GM23338 (cell line): ENCODE measurements around the gene FAAP100. TPM values are rescaled to one million over a fixed set of nuclear protein-coding genes. Genes with fewer than 3 reads are reported as not detected.

Source experiments
- ATAC-seq: fragments of 200-7000 bp; cut with Tn5 transposase; 3 replicates; pipeline ENCODE4 v1.9.1; 2020
- DNase-seq: peaks from one replicate; pipeline ENCODE4 v3.0.0-alpha.2; 2015; ENCODE audit warnings: low spot score
- H2AFZ ChIP-seq: fragments of 200-600 bp; sonication (generic); 2 replicates; pipeline ENCODE4 v1.8.0; 2016; ENCODE audit warnings: antibody characterized with exemption, mild to moderate bottlenecking, moderate library complexity
- H3F3A ChIP-seq: fragments of 200-600 bp; sonication (generic); replicated peaks from 2 replicates; pipeline ENCODE4 v1.8.0; 2017; ENCODE audit warnings: antibody characterized with exemption, mixed run types, low read depth
- H3K27ac ChIP-seq: fragments of 200-600 bp; sonication (generic); 2 replicates; pipeline ENCODE4 v1.6.1; 2016; ENCODE audit warnings: low read depth
- H3K27me3 ChIP-seq: fragments of 200-600 bp; sonication (generic); 2 replicates; pipeline ENCODE4 v1.8.0; 2016; ENCODE audit warnings: mild to moderate bottlenecking, mixed run types, moderate library complexity; ENCODE audit not compliant: insufficient read depth
- H3K36me3 ChIP-seq: fragments of 200-600 bp; sonication (generic); 2 replicates; pipeline ENCODE4 v1.8.0; 2016; ENCODE audit warnings: mild to moderate bottlenecking; ENCODE audit not compliant: insufficient read depth
- H3K4me1 ChIP-seq: fragments of 200-600 bp; sonication (generic); 2 replicates; pipeline ENCODE4 v1.8.0; 2016; ENCODE audit warnings: mild to moderate bottlenecking, moderate library complexity; ENCODE audit not compliant: insufficient read depth
- H3K4me2 ChIP-seq: fragments of 200-600 bp; sonication (generic); 2 replicates; pipeline ENCODE4 v1.7.1; 2017; ENCODE audit warnings: mixed run types
- H3K4me3 ChIP-seq: fragments of 200-600 bp; sonication (generic); 2 replicates; pipeline ENCODE4 v1.6.1; 2016; ENCODE audit warnings: mixed run types
- H3K79me2 ChIP-seq: fragments of 200-600 bp; sonication (generic); replicated peaks from 2 replicates; pipeline ENCODE4 v1.8.0; 2017; ENCODE audit warnings: mild to moderate bottlenecking; ENCODE audit not compliant: insufficient read depth
- H3K9me2 ChIP-seq: fragments of 200-600 bp; sonication (generic); 2 replicates; pipeline ENCODE4 v1.8.0; 2017; ENCODE audit not compliant: insufficient read depth
- H4K20me1 ChIP-seq: fragments of 200-600 bp; sonication (generic); replicated peaks from 2 replicates; pipeline ENCODE4 v1.8.0; 2017; ENCODE audit warnings: mild to moderate bottlenecking; ENCODE audit not compliant: insufficient read depth
- H3K27ac Mint-ChIP-seq: 2 replicates; pipeline ENCODE4 v1.8.0; 2020; ENCODE audit warnings: inconsistent platforms, mild to moderate bottlenecking, moderate library complexity, mixed read lengths
- H3K27me3 Mint-ChIP-seq: 3 replicates; pipeline ENCODE4 v1.8.0; 2022; ENCODE audit warnings: low read depth, mild to moderate bottlenecking, moderate library complexity, mixed read lengths, inconsistent platforms; ENCODE audit not compliant: insufficient read depth, poor library complexity
- H3K36me3 Mint-ChIP-seq: 3 replicates; pipeline ENCODE4 v1.8.0; 2021; ENCODE audit warnings: low read depth, mild to moderate bottlenecking, inconsistent platforms, moderate library complexity, mixed read lengths
- H3K4me1 Mint-ChIP-seq: 3 replicates; pipeline ENCODE4 v1.8.0; 2020; ENCODE audit warnings: mild to moderate bottlenecking, inconsistent platforms, mixed read lengths
- H3K4me3 Mint-ChIP-seq: 3 replicates; pipeline ENCODE4 v1.8.0; 2021; ENCODE audit warnings: moderate library complexity, mild to moderate bottlenecking, inconsistent platforms, mixed read lengths
- H3K9me3 Mint-ChIP-seq: 3 replicates; pipeline ENCODE4 v1.8.0; 2020; ENCODE audit warnings: moderate library complexity, mild to moderate bottlenecking, inconsistent platforms, mixed read lengths
- CREB1 ChIP-seq: fragments of 250-450 bp; sonication (Bioruptor Pico); IDR thresholded peaks from 2 replicates; pipeline ENCODE4 v1.5.0; 2020; ENCODE audit warnings: low read depth, mild to moderate bottlenecking, moderate library complexity
- EZH2 ChIP-seq: fragments of 200-600 bp; sonication (generic); IDR thresholded peaks from one replicate; pipeline ENCODE4 v1.8.0; 2017; ENCODE audit warnings: antibody characterized with exemption, mild to moderate bottlenecking, low read depth; ENCODE audit not compliant: unreplicated experiment
- EZH2phosphoT487 ChIP-seq: fragments of 200-600 bp; sonication (generic); IDR thresholded peaks from one replicate; pipeline ENCODE4 v1.8.1; 2018; ENCODE audit warnings: antibody characterized with exemption; ENCODE audit not compliant: unreplicated experiment
- JUNB ChIP-seq: IDR thresholded peaks from one replicate; pipeline ENCODE4 v1.6.1; 2016; ENCODE audit warnings: antibody characterized with exemption; ENCODE audit not compliant: unreplicated experiment
- NANOG ChIP-seq: IDR thresholded peaks from 2 replicates; pipeline ENCODE4 v1.6.1; 2016; ENCODE audit warnings: antibody characterized with exemption, borderline replicate concordance
- POLR2AphosphoS5 ChIP-seq: IDR thresholded peaks from 2 replicates; pipeline ENCODE4 v1.6.1; 2016; ENCODE audit warnings: antibody characterized with exemption, low read depth
- STAT1 ChIP-seq: IDR thresholded peaks from one replicate; pipeline ENCODE4 v1.6.1; 2016; ENCODE audit warnings: antibody characterized with exemption; ENCODE audit not compliant: unreplicated experiment
- ZNF114 ChIP-seq: fragments of 250-450 bp; sonication (Bioruptor Pico); IDR thresholded peaks from 2 replicates; pipeline ENCODE4 v1.5.0; 2020; ENCODE audit warnings: mild to moderate bottlenecking, moderate library complexity
- ZNF331 ChIP-seq: fragments of 250-450 bp; sonication (Bioruptor Pico); IDR thresholded peaks from 2 replicates; pipeline ENCODE4 v1.5.0; 2020; ENCODE audit warnings: low read depth, mild to moderate bottlenecking, moderate library complexity
- ZNF462 ChIP-seq: fragments of 250-450 bp; sonication (Bioruptor Pico); IDR thresholded peaks from 2 replicates; pipeline ENCODE4 v1.5.0; 2020; ENCODE audit warnings: mild to moderate bottlenecking, moderate library complexity
- polyA plus RNA-seq: library from polyadenylated mRNA; unstranded; fragments of >200 nt; fragmentation: Nextera tagmentation; extraction: Ambion mirVana; gene quantifications from 2 replicates; pipeline ENCODE4 v1.2.1, GENCODE V29; 2016
- total RNA-seq: library from RNA; depleted of rRNA; stranded (reverse); fragments of >200 nt; shearing (Covaris generic); gene quantifications from 2 replicates; pipeline ENCODE4 v1.2.3, GENCODE V29; 2014
- TF ChIP-seq, protein P1 (sequence below): IDR thresholded peaks from one replicate; pipeline ENCODE4 v1.6.1; 2018; ENCODE audit warnings: antibody characterized with exemption; ENCODE audit not compliant: unreplicated experiment
- TF ChIP-seq, protein P2 (sequence below): IDR thresholded peaks from 2 replicates; pipeline ENCODE4 v1.6.1; 2016; ENCODE audit warnings: antibody characterized with exemption
- TF ChIP-seq, protein P3 (sequence below), 2 experiments: fragments of 200-600 bp in 1 of 2; sonication (generic) in 1 of 2; conservative IDR thresholded peaks; 2 replicates each; pipeline versions ENCODE4 v1.5.1 to v1.6.1; 2016 to 2017; ENCODE audit warnings: antibody characterized with exemption in 2 of 2, low read depth in 2 of 2, mild to moderate bottlenecking in 2 of 2, moderate library complexity in 1 of 2

The FAAP100 gene
- total and polyA plus RNA-seq, 2 experiments from 2014 or later, result 16.0 to 50.5 TPM

DNA sequence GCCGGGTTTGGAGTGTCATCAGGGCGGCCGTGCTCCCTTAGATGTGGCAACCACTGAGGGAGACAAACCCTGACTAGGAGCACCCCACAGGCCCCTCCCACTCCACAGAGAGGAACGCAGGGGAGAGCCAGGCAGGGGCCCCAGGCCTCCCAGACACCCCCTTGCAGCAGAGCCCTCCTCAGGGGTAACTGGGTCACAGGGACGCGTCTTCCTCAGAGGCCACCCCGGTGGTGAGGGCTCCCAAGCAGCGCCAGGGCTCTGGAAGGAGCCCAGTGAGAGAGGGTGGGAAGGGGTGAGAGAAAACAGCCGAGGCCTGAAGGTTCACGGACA lies 12.6 kb downstream of the FAAP100 start:
- ATAC-seq (no peak), DNase-seq (no peak)
- H3K9me3 Mint-ChIP-seq, result no peaks in the 10 kb centered on the region; the same call in 2 of the 3 replicates
- no peaks in the 10 kb centered on the region for H3K79me2 ChIP-seq
- H3K27ac ChIP-seq, result no peak overlapping the region
- no peak overlapping the region for H2AFZ ChIP-seq
- H3K4me3 ChIP-seq, result no peak overlapping the region
- H3K4me2 ChIP-seq, result no peak overlapping the region
- H3K27me3 Mint-ChIP-seq, result peaks cover 19% of the 10 kb centered on the region
- no peak overlapping the region for H3K27ac Mint-ChIP-seq
- no peaks in the 10 kb centered on the region for H3K36me3 ChIP-seq
- H3K27me3 ChIP-seq, result peaks cover 13% of the 10 kb centered on the region
- TF ChIP-seq, protein P1, sequence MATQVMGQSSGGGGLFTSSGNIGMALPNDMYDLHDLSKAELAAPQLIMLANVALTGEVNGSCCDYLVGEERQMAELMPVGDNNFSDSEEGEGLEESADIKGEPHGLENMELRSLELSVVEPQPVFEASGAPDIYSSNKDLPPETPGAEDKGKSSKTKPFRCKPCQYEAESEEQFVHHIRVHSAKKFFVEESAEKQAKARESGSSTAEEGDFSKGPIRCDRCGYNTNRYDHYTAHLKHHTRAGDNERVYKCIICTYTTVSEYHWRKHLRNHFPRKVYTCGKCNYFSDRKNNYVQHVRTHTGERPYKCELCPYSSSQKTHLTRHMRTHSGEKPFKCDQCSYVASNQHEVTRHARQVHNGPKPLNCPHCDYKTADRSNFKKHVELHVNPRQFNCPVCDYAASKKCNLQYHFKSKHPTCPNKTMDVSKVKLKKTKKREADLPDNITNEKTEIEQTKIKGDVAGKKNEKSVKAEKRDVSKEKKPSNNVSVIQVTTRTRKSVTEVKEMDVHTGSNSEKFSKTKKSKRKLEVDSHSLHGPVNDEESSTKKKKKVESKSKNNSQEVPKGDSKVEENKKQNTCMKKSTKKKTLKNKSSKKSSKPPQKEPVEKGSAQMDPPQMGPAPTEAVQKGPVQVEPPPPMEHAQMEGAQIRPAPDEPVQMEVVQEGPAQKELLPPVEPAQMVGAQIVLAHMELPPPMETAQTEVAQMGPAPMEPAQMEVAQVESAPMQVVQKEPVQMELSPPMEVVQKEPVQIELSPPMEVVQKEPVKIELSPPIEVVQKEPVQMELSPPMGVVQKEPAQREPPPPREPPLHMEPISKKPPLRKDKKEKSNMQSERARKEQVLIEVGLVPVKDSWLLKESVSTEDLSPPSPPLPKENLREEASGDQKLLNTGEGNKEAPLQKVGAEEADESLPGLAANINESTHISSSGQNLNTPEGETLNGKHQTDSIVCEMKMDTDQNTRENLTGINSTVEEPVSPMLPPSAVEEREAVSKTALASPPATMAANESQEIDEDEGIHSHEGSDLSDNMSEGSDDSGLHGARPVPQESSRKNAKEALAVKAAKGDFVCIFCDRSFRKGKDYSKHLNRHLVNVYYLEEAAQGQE, result no peak
- TF ChIP-seq JUNB (no peak), NANOG (no peak), ZNF331 (no peak), EZH2 (no peak), ZNF462 (CRISPR knock-in tag) (no peak), STAT1 (no peak), ZNF114 (CRISPR knock-in tag) (no peak), CREB1 (CRISPR knock-in tag) (no peak), POLR2AphosphoS5 (no peak), EZH2phosphoT487 (no peak)
- TF ChIP-seq, protein P2, sequence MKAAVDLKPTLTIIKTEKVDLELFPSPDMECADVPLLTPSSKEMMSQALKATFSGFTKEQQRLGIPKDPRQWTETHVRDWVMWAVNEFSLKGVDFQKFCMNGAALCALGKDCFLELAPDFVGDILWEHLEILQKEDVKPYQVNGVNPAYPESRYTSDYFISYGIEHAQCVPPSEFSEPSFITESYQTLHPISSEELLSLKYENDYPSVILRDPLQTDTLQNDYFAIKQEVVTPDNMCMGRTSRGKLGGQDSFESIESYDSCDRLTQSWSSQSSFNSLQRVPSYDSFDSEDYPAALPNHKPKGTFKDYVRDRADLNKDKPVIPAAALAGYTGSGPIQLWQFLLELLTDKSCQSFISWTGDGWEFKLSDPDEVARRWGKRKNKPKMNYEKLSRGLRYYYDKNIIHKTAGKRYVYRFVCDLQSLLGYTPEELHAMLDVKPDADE, result no peak
- TF ChIP-seq, protein P3, sequence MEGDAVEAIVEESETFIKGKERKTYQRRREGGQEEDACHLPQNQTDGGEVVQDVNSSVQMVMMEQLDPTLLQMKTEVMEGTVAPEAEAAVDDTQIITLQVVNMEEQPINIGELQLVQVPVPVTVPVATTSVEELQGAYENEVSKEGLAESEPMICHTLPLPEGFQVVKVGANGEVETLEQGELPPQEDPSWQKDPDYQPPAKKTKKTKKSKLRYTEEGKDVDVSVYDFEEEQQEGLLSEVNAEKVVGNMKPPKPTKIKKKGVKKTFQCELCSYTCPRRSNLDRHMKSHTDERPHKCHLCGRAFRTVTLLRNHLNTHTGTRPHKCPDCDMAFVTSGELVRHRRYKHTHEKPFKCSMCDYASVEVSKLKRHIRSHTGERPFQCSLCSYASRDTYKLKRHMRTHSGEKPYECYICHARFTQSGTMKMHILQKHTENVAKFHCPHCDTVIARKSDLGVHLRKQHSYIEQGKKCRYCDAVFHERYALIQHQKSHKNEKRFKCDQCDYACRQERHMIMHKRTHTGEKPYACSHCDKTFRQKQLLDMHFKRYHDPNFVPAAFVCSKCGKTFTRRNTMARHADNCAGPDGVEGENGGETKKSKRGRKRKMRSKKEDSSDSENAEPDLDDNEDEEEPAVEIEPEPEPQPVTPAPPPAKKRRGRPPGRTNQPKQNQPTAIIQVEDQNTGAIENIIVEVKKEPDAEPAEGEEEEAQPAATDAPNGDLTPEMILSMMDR (conservative IDR thresholded peaks at IDR 0.05; ENCODE audit: low read depth in 2 of 2), result no peak
- no peaks in the 10 kb centered on the region for H3K9me2 ChIP-seq
- no peaks in the 10 kb centered on the region for H3F3A ChIP-seq
- H4K20me1 ChIP-seq, result no peaks in the 10 kb centered on the region
- H3K4me3 Mint-ChIP-seq, result no peak overlapping the region
- peaks cover 7% of the 10 kb centered on the region for H3K4me1 Mint-ChIP-seq
- peaks cover 6% of the 10 kb centered on the region; the same call in 2 of the 3 replicates for H3K36me3 Mint-ChIP-seq
- H3K4me1 ChIP-seq, result no peaks in the 10 kb centered on the region
